D721Med (cell line): Measurements from ENCODE around the gene SDK1.

Experiments used
- DNase-seq: peaks from one replicate; pipeline ENCODE4 v3.0.0; 2011; ENCODE audit warnings: low spot score; ENCODE audit not compliant: insufficient read length
- FAIRE-seq: peaks from 2 replicates; lab custom pipeline; 2011; peaks lifted over from hg19 to GRCh38; lab: Jason Lieb, UNC
- CTCF ChIP-seq: IDR thresholded peaks from 2 replicates; pipeline ENCODE4 v1.5.1; 2012; ENCODE audit warnings: mild to moderate bottlenecking, control low read depth; ENCODE audit not compliant: insufficient read depth; ENCODE audit errors: missing control alignments

SDK1 gene

GRCh38 chr7:4014346-4015050, 713.4 kb downstream of the SDK1 start:
- no peak for FAIRE-seq
- TF ChIP-seq CTCF = no peak
- DNase-seq = no peak

- FAIRE-seq = no peak
- no peak for TF ChIP-seq CTCF
- DNase-seq = no peak
Observed at GRCh38 chr7:4015371-4015770, 714.3 kb downstream of the SDK1 start.

GRCh38 chr7:4015996-4016395, 714.9 kb downstream of the SDK1 start:
- FAIRE-seq (no peak), DNase-seq (no peak)
- no peak for TF ChIP-seq CTCF

- DNase-seq = no peak
- no peak for TF ChIP-seq CTCF
- no peak for FAIRE-seq
Observed at GRCh38 chr7:4017081-4017480, 716.0 kb downstream of the SDK1 start.

GRCh38 chr7:4017785-4018184, 716.7 kb downstream of the SDK1 start:
- FAIRE-seq (no peak), DNase-seq (no peak)
- TF ChIP-seq CTCF = no peak

GRCh38 chr7:4018601-4019316, 717.7 kb downstream of the SDK1 start:
- FAIRE-seq (no peak), DNase-seq (no peak)
- TF ChIP-seq CTCF = no peak

GRCh38 chr7:4020086-4020485, 719.0 kb downstream of the SDK1 start:
- FAIRE-seq (no peak), DNase-seq (no peak)
- no peak for TF ChIP-seq CTCF
